ENCODE data around the gene SATB2.

The SATB2 gene

DNA sequence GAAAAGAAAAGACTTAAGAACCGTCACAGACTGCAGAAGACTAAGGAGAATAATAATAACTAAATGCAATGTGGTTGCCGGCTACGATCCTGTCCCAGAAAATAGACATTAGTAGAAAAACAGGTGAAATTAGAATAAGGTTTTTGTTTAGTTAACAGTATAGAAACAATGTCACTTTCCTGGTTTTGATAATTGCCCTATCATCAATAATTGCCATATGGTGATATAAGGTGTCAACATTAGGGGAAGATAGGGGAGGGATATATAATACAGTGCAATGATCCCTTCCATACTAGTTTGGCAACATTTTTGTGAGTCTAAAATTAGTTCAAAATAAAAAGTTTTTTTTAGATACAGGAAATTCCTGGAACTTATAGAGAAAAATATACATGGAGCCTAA is 144.8 kb downstream of the SATB2 start:
- no peak for DNase-seq (ENCODE audit: insufficient read length, low spot score)
- FAIRE-seq: no peak
- TF ChIP-seq, protein P1, sequence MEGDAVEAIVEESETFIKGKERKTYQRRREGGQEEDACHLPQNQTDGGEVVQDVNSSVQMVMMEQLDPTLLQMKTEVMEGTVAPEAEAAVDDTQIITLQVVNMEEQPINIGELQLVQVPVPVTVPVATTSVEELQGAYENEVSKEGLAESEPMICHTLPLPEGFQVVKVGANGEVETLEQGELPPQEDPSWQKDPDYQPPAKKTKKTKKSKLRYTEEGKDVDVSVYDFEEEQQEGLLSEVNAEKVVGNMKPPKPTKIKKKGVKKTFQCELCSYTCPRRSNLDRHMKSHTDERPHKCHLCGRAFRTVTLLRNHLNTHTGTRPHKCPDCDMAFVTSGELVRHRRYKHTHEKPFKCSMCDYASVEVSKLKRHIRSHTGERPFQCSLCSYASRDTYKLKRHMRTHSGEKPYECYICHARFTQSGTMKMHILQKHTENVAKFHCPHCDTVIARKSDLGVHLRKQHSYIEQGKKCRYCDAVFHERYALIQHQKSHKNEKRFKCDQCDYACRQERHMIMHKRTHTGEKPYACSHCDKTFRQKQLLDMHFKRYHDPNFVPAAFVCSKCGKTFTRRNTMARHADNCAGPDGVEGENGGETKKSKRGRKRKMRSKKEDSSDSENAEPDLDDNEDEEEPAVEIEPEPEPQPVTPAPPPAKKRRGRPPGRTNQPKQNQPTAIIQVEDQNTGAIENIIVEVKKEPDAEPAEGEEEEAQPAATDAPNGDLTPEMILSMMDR (IDR thresholded peaks at IDR 0.05; ENCODE audit: insufficient read depth, missing control alignments): no peak

DNA sequence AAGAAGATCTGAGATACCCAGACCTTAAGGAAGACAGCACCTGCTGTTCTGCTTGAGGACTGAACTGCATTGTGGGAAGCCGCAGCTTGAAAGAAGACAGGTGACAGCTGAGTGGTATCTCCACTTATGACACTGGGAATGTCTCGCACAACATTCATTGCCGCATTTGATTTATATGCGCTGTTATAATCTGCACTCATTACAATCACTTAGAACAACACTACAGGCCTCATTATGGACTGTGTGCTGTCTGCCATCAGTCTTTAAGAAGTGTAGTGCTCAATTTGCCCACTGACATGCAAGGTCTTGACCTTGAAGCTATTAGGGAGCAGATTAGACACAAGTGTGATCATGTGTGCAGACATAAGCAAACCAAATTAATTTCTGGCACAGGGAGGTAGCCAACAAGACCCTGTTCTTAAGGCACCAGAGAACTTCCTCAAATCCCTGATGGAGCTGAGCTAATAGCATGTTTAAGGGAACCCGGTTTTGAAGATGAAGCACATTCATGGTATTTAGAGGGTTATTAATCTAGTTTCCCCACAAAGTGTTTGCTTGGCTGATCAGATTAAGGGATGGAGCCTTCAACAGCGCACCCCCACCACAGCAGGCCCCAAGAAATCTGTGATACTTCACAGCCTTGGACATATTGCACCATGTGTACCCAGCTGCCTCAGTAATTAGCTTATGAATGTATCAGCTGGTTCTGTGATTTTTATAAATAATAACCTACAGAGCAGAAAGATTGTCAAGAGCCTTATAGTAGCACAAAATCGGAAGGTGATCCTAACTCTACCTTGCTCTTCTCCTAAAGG is 146.8 kb downstream of the SATB2 start:
- DNase-seq (ENCODE audit: insufficient read length, low spot score) (no peak), FAIRE-seq (peak; percentile 79)
- TF ChIP-seq, protein P1 (IDR thresholded peaks at IDR 0.05; ENCODE audit: insufficient read depth, missing control alignments): no peak

DNA sequence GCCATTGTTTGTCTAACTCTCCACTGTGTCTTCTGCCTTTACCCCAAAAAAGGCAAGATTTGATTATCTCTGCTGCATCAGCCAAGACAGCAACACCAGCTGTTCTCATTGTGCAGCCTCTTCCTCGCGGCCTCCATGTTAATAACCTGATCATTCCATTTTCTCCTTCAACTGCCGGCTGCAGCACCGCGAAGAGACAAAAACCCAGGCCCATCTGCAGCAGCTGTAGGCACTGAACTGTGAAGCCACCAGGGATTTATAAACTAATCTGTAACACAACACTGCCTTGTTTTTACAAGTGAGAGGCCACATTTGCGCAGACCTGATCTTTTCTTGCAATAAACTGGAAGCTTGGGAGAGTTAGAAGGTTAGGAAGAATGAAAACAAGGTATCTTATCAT is 147.8 kb downstream of the SATB2 start:
- no peak for FAIRE-seq
- peak; percentile 33 for DNase-seq (ENCODE audit: insufficient read length, low spot score)
- TF ChIP-seq, protein P1 (IDR thresholded peaks at IDR 0.05; ENCODE audit: insufficient read depth, missing control alignments): no peak

DNA sequence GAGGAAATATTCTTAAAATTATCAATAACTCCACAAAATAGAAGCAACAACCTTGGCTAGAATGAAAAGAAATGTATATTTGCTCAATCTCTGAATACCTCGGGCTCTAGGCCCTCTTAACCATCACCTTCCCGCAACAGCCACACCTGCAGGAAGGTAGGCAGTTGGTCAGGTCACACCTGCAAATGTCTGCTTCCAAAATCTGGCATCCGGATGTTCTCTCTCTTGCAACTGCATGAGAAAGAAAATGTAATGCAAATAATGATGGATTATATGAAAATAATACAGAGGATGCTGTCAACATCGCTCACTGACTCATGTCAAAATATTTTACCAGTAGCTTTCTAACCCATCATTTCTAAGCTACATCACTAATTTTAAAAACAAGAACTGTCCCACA is 148.3 kb downstream of the SATB2 start:
- no peak for FAIRE-seq
- DNase-seq (ENCODE audit: insufficient read length, low spot score): no peak
- TF ChIP-seq, protein P1 (IDR thresholded peaks at IDR 0.05; ENCODE audit: insufficient read depth, missing control alignments): no peak

DNA sequence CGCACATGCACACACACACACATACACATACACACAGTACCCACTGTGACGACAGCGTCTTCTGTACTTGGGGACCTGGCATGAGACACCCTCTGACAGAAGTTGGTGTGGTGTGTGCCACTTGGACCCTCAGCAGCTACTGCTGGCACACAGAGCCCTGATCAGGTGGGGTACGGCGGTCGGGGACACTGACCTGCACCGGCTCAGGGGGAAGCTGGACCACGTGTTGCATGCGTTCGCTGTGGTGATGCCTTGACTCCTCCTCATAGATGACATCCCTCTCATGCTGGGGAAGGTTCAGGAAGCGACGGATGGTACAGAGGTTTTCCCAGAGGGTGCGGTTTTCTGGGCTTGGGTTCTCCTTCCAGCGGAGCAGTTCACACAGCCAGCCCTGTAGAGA is 149.2 kb downstream of the SATB2 start:
- DNase-seq (ENCODE audit: insufficient read length, low spot score) (no peak), FAIRE-seq (no peak)
- TF ChIP-seq, protein P1 (IDR thresholded peaks at IDR 0.05; ENCODE audit: insufficient read depth, missing control alignments): no peak

DNA sequence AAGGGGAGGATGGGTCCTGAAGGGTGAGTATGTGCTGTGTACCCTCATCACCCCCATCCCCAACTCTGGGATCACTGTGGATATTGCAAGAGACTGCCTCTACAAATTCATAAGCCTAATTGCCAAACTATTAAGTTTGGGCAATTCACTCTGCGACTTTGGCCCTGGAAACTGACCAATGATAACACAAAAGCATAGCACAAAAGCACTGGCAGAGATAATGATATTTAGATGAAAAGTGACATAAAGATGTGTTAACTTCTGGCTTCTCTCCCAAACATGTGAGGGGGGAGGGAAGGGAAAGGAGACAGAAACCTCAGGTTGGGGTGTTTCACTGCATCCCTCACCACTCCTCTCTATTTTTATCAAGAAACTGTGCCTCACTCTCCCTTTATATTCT is 150.3 kb downstream of the SATB2 start:
- TF ChIP-seq, protein P1 (IDR thresholded peaks at IDR 0.05; ENCODE audit: insufficient read depth, missing control alignments): no peak
- no peak for FAIRE-seq
- DNase-seq (ENCODE audit: insufficient read length, low spot score): no peak

DNA sequence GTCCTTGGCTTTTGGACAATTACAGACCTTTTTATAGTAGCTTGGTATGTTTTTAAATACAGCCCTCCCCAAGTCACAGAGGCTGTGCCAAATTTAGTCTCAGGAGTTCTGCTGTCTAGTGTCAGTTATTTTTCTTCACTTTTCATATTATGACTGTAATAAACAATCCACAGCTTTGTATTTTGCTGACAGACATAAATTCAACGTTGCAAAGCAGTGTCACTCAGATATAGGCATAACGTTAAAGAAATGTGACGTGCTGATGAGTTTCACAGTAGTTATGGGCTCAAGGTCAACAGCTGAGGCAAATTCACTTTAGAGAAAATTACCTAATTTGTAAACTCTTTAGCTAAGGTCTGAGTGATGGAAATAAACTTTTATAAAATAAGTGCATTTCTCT is 151.6 kb downstream of the SATB2 start:
- TF ChIP-seq, protein P1 (IDR thresholded peaks at IDR 0.05; ENCODE audit: insufficient read depth, missing control alignments): no peak
- DNase-seq (ENCODE audit: insufficient read length, low spot score): no peak
- FAIRE-seq: peak; percentile 60

Data from D721Med (cell line).